Astrocyte (in vitro differentiated cells and primary cell): ENCODE results near the gene CREB3L1. TPM values are rescaled to one million over a fixed set of nuclear protein-coding genes. Genes with fewer than 3 reads are reported as not detected.

Experiments
- DNase-seq: peaks from one replicate; pipeline ENCODE4 v3.0.0-alpha.2; 2010; ENCODE audit warnings: low read depth
- FAIRE-seq: peaks from 2 replicates; lab custom pipeline; 2011; peaks lifted over from hg19 to GRCh38; lab: Jason Lieb, UNC
- H2AFZ ChIP-seq: 2 replicates; pipeline ENCODE4 v1.6.0; 2012; ENCODE audit warnings: low read depth, low read length, inconsistent platforms
- H3K27ac ChIP-seq: 2 replicates; pipeline ENCODE4 v1.5.1; 2011; ENCODE audit warnings: low read depth, low read length, inconsistent platforms
- H3K27me3 ChIP-seq: 2 replicates; pipeline ENCODE4 v1.6.0; 2011; ENCODE audit warnings: low read length, inconsistent platforms; ENCODE audit not compliant: insufficient read depth
- H3K36me3 ChIP-seq: 2 replicates; pipeline ENCODE4 v1.5.1; 2011; ENCODE audit warnings: low read length, inconsistent platforms; ENCODE audit not compliant: insufficient read depth
- H3K4me1 ChIP-seq: 2 replicates; pipeline ENCODE4 v1.5.1; 2011; ENCODE audit warnings: low read length, inconsistent platforms; ENCODE audit not compliant: insufficient read depth
- H3K4me2 ChIP-seq: 2 replicates; pipeline ENCODE4 v1.6.0; 2012; ENCODE audit warnings: low read length, inconsistent platforms
- H3K4me3 ChIP-seq: 2 replicates; pipeline ENCODE4 v1.5.1; 2011; ENCODE audit warnings: low read depth, mild to moderate bottlenecking, low read length, inconsistent platforms; ENCODE audit not compliant: insufficient read depth
- H3K79me2 ChIP-seq: 2 replicates; pipeline ENCODE4 v1.6.0; 2012; ENCODE audit warnings: mild to moderate bottlenecking, low read length, inconsistent platforms; ENCODE audit not compliant: insufficient read depth
- H3K9ac ChIP-seq: 2 replicates; pipeline ENCODE4 v1.6.0; 2012; ENCODE audit warnings: mild to moderate bottlenecking, low read length, inconsistent platforms
- H3K9me3 ChIP-seq: 2 replicates; pipeline ENCODE4 v1.5.1; 2012; ENCODE audit warnings: low read depth, mild to moderate bottlenecking, low read length, inconsistent platforms; ENCODE audit not compliant: insufficient read depth
- H4K20me1 ChIP-seq: 2 replicates; pipeline ENCODE4 v1.6.0; 2012; ENCODE audit warnings: low read length, inconsistent platforms; ENCODE audit not compliant: insufficient read depth
- H3K27ac Mint-ChIP-seq: one replicate; pipeline ENCODE4 v1.8.0; 2021; ENCODE audit warnings: mild to moderate bottlenecking, mixed read lengths; ENCODE audit not compliant: unreplicated experiment
- H3K27me3 Mint-ChIP-seq: one replicate; pipeline ENCODE4 v1.8.0; 2021; ENCODE audit warnings: low read depth, mixed read lengths; ENCODE audit not compliant: unreplicated experiment
- H3K36me3 Mint-ChIP-seq: one replicate; pipeline ENCODE4 v1.8.0; 2021; ENCODE audit warnings: low read depth, mixed read lengths; ENCODE audit not compliant: unreplicated experiment
- H3K4me1 Mint-ChIP-seq: one replicate; pipeline ENCODE4 v1.8.0; 2021; ENCODE audit warnings: low read depth, mixed read lengths; ENCODE audit not compliant: unreplicated experiment
- H3K4me3 Mint-ChIP-seq: one replicate; pipeline ENCODE4 v1.8.0; 2021; ENCODE audit warnings: mild to moderate bottlenecking, moderate library complexity, mixed read lengths; ENCODE audit not compliant: unreplicated experiment
- H3K9me3 Mint-ChIP-seq: one replicate; pipeline ENCODE4 v1.8.0; 2021; ENCODE audit warnings: mild to moderate bottlenecking, mixed read lengths; ENCODE audit not compliant: unreplicated experiment
- EZH2 ChIP-seq: IDR thresholded peaks from 2 replicates; pipeline ENCODE4 v1.6.1; 2012; ENCODE audit warnings: mild to moderate bottlenecking, low read length, inconsistent platforms; ENCODE audit not compliant: insufficient read depth
- total RNA-seq: library from RNA; stranded (reverse); gene quantifications from 2 replicates; pipeline ENCODE4 v1.2.1, GENCODE V29; 2021
- TF ChIP-seq, protein P1 (sequence below): IDR thresholded peaks from 2 replicates; pipeline ENCODE4 v1.5.1; 2011; ENCODE audit warnings: low read depth, mild to moderate bottlenecking, inconsistent platforms, low read length, moderate library complexity; ENCODE audit not compliant: insufficient read depth

The CREB3L1 gene
- total RNA-seq, 1 donor from 2014 or later = 324 TPM

DNA sequence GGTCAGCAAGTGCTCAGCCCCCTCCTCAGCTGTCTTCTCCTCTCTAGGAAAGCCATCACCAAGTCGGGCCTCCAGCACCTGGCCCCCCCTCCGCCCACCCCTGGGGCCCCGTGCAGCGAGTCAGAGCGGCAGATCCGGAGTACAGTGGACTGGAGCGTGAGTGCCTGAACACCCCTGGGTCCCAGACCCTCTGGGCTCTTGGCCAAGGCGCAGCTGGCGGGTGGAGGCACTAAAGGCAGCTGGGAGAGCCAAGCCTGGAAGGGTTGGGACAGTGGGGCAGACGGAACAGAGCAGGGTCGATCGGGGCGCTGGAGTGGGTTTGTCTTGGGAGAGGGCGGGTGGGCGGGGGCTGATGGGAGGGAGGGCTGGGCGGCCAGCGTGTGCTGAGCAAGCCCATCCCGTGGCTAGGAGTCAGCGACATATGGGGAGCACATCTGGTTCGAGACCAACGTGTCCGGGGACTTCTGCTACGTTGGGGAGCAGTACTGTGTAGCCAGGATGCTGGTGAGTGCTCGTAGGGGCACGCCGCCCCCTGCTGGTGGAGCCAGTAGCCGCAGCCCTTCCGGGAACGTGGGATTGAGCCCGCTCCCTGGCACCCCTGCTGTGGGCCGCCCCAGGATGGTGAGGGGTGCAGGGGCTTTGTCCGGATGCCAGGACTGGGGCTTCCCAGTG is 89.9 kb downstream of the CREB3L1 start:
- no peak overlapping the region for H3K4me2 ChIP-seq
- no peak for TF ChIP-seq EZH2
- TF ChIP-seq, protein P1, sequence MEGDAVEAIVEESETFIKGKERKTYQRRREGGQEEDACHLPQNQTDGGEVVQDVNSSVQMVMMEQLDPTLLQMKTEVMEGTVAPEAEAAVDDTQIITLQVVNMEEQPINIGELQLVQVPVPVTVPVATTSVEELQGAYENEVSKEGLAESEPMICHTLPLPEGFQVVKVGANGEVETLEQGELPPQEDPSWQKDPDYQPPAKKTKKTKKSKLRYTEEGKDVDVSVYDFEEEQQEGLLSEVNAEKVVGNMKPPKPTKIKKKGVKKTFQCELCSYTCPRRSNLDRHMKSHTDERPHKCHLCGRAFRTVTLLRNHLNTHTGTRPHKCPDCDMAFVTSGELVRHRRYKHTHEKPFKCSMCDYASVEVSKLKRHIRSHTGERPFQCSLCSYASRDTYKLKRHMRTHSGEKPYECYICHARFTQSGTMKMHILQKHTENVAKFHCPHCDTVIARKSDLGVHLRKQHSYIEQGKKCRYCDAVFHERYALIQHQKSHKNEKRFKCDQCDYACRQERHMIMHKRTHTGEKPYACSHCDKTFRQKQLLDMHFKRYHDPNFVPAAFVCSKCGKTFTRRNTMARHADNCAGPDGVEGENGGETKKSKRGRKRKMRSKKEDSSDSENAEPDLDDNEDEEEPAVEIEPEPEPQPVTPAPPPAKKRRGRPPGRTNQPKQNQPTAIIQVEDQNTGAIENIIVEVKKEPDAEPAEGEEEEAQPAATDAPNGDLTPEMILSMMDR = peak; percentile 57
- Mint-ChIP-seq H3K9me3 (no peaks in the 10 kb centered on the region), H3K27me3 (no peaks in the 10 kb centered on the region), H3K4me3 (no peak overlapping the region), H3K27ac (no peak overlapping the region), H3K36me3 (peaks cover 9% of the 10 kb centered on the region), H3K4me1 (peaks cover 12% of the 10 kb centered on the region)
- no peak for FAIRE-seq
- no peak overlapping the region for H3K4me3 ChIP-seq
- no peak overlapping the region for H3K9ac ChIP-seq
- no peaks in the 10 kb centered on the region for H3K36me3 ChIP-seq
- no peak overlapping the region for H3K27ac ChIP-seq
- peaks cover 19% of the 10 kb centered on the region for H3K79me2 ChIP-seq
- DNase-seq = no peak
- no peaks in the 10 kb centered on the region for H3K9me3 ChIP-seq
- no peak overlapping the region for H2AFZ ChIP-seq
- H3K27me3 ChIP-seq = no peaks in the 10 kb centered on the region
- H4K20me1 ChIP-seq = peaks cover 53% of the 10 kb centered on the region
- H3K4me1 ChIP-seq = peaks cover 24% of the 10 kb centered on the region

DNA sequence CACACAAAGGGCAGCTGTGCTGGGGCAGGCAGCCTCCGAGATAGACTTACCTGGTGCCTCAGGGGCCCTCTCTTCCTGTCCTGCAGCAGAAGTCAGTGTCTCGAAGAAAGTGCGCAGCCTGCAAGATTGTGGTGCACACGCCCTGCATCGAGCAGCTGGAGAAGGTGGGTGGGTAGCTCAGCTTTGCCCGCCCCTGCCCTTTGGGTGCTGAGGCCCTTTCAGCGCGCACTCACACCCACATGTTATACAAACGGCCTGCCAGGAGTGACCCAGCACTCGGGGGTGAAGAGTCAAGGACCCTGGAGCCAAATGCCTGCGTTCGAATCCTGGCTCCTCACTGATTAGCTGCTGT is 90.4 kb downstream of the CREB3L1 start:
- H3K79me2 ChIP-seq = peaks cover 14% of the 10 kb centered on the region
- H3K9me3 Mint-ChIP-seq = no peaks in the 10 kb centered on the region
- no peak for DNase-seq
- H3K4me1 Mint-ChIP-seq = peaks cover 7% of the 10 kb centered on the region
- no peaks in the 10 kb centered on the region for H3K27me3 ChIP-seq
- peaks cover 18% of the 10 kb centered on the region for H3K4me1 ChIP-seq
- H2AFZ ChIP-seq = no peak overlapping the region
- no peak for FAIRE-seq
- no peak overlapping the region for H3K27ac ChIP-seq
- peak overlapping the region; percentile 14 for H3K4me3 Mint-ChIP-seq
- peaks cover 50% of the 10 kb centered on the region for H4K20me1 ChIP-seq
- TF ChIP-seq, protein P1 = no peak
- TF ChIP-seq EZH2 = no peak
- H3K27me3 Mint-ChIP-seq = no peaks in the 10 kb centered on the region
- H3K36me3 Mint-ChIP-seq = peaks cover 9% of the 10 kb centered on the region
- no peak overlapping the region for H3K27ac Mint-ChIP-seq
- no peak overlapping the region for H3K4me3 ChIP-seq
- H3K4me2 ChIP-seq = no peak overlapping the region
- no peak overlapping the region for H3K9ac ChIP-seq
- no peaks in the 10 kb centered on the region for H3K9me3 ChIP-seq
- no peaks in the 10 kb centered on the region for H3K36me3 ChIP-seq

DNA sequence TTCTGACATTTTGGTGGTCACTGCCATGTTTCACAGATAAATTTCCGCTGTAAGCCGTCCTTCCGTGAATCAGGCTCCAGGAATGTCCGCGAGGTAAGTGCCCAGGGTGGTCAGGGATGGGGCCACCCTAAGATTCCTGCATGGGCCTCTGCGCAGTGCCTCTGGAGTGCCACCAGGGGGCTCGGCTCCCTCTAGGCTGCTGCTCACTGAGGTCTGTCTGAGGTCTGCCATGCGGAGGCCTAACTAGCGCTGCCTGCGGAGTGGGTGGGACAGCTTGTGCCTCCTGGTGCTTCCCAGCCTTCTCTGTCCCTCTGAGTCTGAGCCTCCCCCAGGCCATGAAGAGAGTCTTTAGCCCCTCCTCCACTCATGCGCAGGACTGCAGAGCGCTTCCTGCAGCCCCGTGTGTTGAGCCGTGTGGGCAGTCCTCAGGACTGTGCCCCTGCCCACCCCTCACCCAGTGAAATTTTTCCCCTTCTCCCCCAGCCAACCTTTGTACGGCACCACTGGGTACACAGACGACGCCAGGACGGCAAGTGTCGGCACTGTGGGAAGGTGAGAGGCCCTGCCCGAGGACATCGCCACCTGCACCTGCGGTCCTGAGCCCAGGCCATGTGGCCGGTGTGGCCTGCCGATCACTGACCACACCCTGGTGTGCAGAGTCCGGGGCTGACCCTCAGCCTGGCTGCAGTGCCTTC is 92.1 kb downstream of the CREB3L1 start:
- H3K4me3 Mint-ChIP-seq = no peak overlapping the region
- peaks cover 9% of the 10 kb centered on the region for H3K36me3 Mint-ChIP-seq
- Histone ChIP-seq H3K27ac (no peak overlapping the region), H3K79me2 (peaks cover 2% of the 10 kb centered on the region), H4K20me1 (peaks cover 35% of the 10 kb centered on the region), H3K4me2 (no peak overlapping the region), H3K9me3 (no peaks in the 10 kb centered on the region), H3K27me3 (no peaks in the 10 kb centered on the region), H3K9ac (peak overlapping the region; percentile 1), H3K4me3 (no peak overlapping the region), H3K4me1 (peaks cover 7% of the 10 kb centered on the region), H3K36me3 (no peaks in the 10 kb centered on the region), H2AFZ (no peak overlapping the region)
- TF ChIP-seq, protein P1 = peak; percentile 86
- TF ChIP-seq EZH2 = no peak
- H3K9me3 Mint-ChIP-seq = no peaks in the 10 kb centered on the region
- H3K4me1 Mint-ChIP-seq = no peaks in the 10 kb centered on the region
- no peaks in the 10 kb centered on the region for H3K27me3 Mint-ChIP-seq
- FAIRE-seq = no peak
- no peak overlapping the region for H3K27ac Mint-ChIP-seq
- DNase-seq = peak; percentile 55
